GM18507 (cell line): Measurements from ENCODE around the gene PTPRN2.
"Not testable (repeated sequence)": the region's sequence is repeated elsewhere in the genome, so short reads cannot be mapped to it uniquely, and the experiment has no call there.

Experiments
- DNase-seq: peaks from one replicate; pipeline ENCODE4 v3.0.0; 2011; ENCODE audit warnings: low read depth; ENCODE audit not compliant: insufficient read length; ENCODE audit errors: extremely low spot score
- FAIRE-seq: peaks from 2 replicates; lab custom pipeline; 2011; peaks lifted over from hg19 to GRCh38; lab: Jason Lieb, UNC

Gene PTPRN2

GRCh38 chr7:157518514-157519175, 1069.0 kb downstream of the PTPRN2 start:
- DNase-seq, result no peak
- FAIRE-seq, result no peak

- FAIRE-seq, result no peak
- no peak for DNase-seq
Observed at GRCh38 chr7:157517782-157518513, 1069.7 kb downstream of the PTPRN2 start.

GRCh38 chr7:157516911-157517781, 1070.5 kb downstream of the PTPRN2 start:
- no peak for DNase-seq
- FAIRE-seq, result no peak

- DNase-seq, result no peak
- FAIRE-seq, result no peak
Observed at GRCh38 chr7:157516311-157516710, 1071.3 kb downstream of the PTPRN2 start.

- no peak for FAIRE-seq
Observed at GRCh38 chr7:157515342-157516041, 1072.1 kb downstream of the PTPRN2 start.

GRCh38 chr7:157514746-157515145, 1072.9 kb downstream of the PTPRN2 start:
- DNase-seq, result no peak
- no peak for FAIRE-seq

More at GRCh38 chr7:157515342-157516041, 1072.1 kb downstream of the PTPRN2 start:
- DNase-seq, result no peak

- no peak for DNase-seq
- FAIRE-seq, result no peak
Observed at GRCh38 chr7:157514306-157514705, 1073.3 kb downstream of the PTPRN2 start.

GRCh38 chr7:157513682-157514081, 1073.9 kb downstream of the PTPRN2 start:
- DNase-seq (no peak), FAIRE-seq (no peak)

- DNase-seq (no peak), FAIRE-seq (no peak)
Observed at GRCh38 chr7:157513162-157513621, 1074.4 kb downstream of the PTPRN2 start.

- DNase-seq (no peak), FAIRE-seq (no peak)
Observed at GRCh38 chr7:157509226-157509625, 1078.4 kb downstream of the PTPRN2 start.

- DNase-seq, result no peak
- no peak for FAIRE-seq
Observed at GRCh38 chr7:157508477-157508881, 1079.1 kb downstream of the PTPRN2 start.

- FAIRE-seq (no peak), DNase-seq (no peak)
Observed at GRCh38 chr7:157507987-157508386, 1079.6 kb downstream of the PTPRN2 start.

- no peak for FAIRE-seq
- DNase-seq, result no peak
Observed at GRCh38 chr7:157506268-157506667, 1081.4 kb downstream of the PTPRN2 start.

- FAIRE-seq (no peak), DNase-seq (no peak)
Observed at GRCh38 chr7:157505646-157506045, 1082.0 kb downstream of the PTPRN2 start.

- DNase-seq (no peak), FAIRE-seq (no peak)
Observed at GRCh38 chr7:157503229-157503628, 1084.4 kb downstream of the PTPRN2 start.

GRCh38 chr7:157502701-157503111, 1084.9 kb downstream of the PTPRN2 start:
- no peak for DNase-seq

GRCh38 chr7:157501581-157501980, 1086.0 kb downstream of the PTPRN2 start:
- FAIRE-seq, result no peak
- no peak for DNase-seq

More at GRCh38 chr7:157502701-157503111, 1084.9 kb downstream of the PTPRN2 start:
- no peak for FAIRE-seq

- not testable (repeated sequence) for FAIRE-seq, DNase-seq
Observed at GRCh38 chr7:157500989-157501540, 1086.6 kb downstream of the PTPRN2 start.
